H1 (cell line): ENCODE measurements around the gene AOC1. TPM values are rescaled to one million over a fixed set of nuclear protein-coding genes. Genes with fewer than 3 reads are reported as not detected.

Experiments
- CBX5 ChIP-seq: fragments of 300-800, 300-1000 bp; sonication (generic); IDR thresholded peaks from 2 replicates; pipeline ENCODE4 v1.7.1; 2016; ENCODE audit warnings: antibody characterized with exemption, low read length, low read depth
- CREB1 ChIP-seq: IDR thresholded peaks from 2 replicates; pipeline ENCODE4 v1.6.1; 2012; ENCODE audit warnings: inconsistent platforms
- KDM5A ChIP-seq: fragments of 200-600 bp; IDR thresholded peaks from 2 replicates; pipeline ENCODE4 v1.7.1; 2012; ENCODE audit warnings: mild to moderate bottlenecking, low read length, inconsistent platforms, mixed read lengths
- MAFK ChIP-seq: IDR thresholded peaks from 2 replicates; pipeline ENCODE4 v1.6.1; 2012; ENCODE audit warnings: low read depth, mild to moderate bottlenecking, improper control_type of control experiment, low read length
- RNF2 ChIP-seq: fragments of 200-900, 300-1000 bp; sonication (generic); IDR thresholded peaks from 2 replicates; pipeline ENCODE4 v1.7.1; 2016; ENCODE audit warnings: borderline replicate concordance, low read depth, mild to moderate bottlenecking, antibody characterized with exemption, low read length; ENCODE audit not compliant: poor library complexity, severe bottlenecking; ENCODE audit errors: missing control alignments
- SAP30 ChIP-seq: fragments of 300-600 bp; sonication (generic); IDR thresholded peaks from 2 replicates; pipeline ENCODE4 v1.7.1; 2012; ENCODE audit warnings: low read length, moderate library complexity, mild to moderate bottlenecking, inconsistent platforms; ENCODE audit not compliant: insufficient read depth, insufficient replicate concordance
- polyA plus RNA-seq, 7 experiments: library from polyadenylated mRNA; depleted of rRNA in 3 of 7; stranded (reverse) in 5 of 7; unstranded in 2 of 7; fragments of >200 nt in 5 of 7; fragments of 200-250 nt in 2 of 7; gene quantifications; 1 replicate in 5 of 7; 2 replicates in 1 of 7; 4 replicates in 1 of 7; pipeline versions ENCODE4 v1.2.1 to v1.2.3, GENCODE V29; 2011 to 2013; ENCODE audit warnings: missing spikeins in 2 of 7, mixed read lengths in 2 of 7
- total RNA-seq: library from RNA; stranded (reverse); fragmentation: NEBNext Ultra II Directional; extraction: Animal tissue kit (Norgen Biotek cat#: 25700); gene quantifications from 2 replicates; pipeline ENCODE4 v1.2.1, GENCODE V29; 2021

Gene AOC1
- total and polyA plus RNA-seq, 2 of the 8 experiments (the other 6 are each of a cell fraction or from before 2014, with no cell fraction given): 0.15 to 0.17 TPM

GRCh38 chr7:150842716-150843115, 9.6 kb upstream of the AOC1 start (continued):
- TF ChIP-seq RNF2 (no peak), MAFK (no peak), CREB1 (no peak), CBX5 (no peak), KDM5A (no peak), SAP30 (no peak)
